Prostate gland (tissue), 2 donors: ENCODE data around the gene MED27. TPM values are rescaled to one million over a fixed set of nuclear protein-coding genes. Genes with fewer than 3 reads are reported as not detected.

ENCODE experiments used
- DNase-seq: peaks from one replicate; pipeline ENCODE4 v3.0.0-alpha.2; 2019; ENCODE audit warnings: low spot score
- H3K27ac ChIP-seq, 2 donors: fragments of 200-600 bp; sonication (generic); 2 replicates each; pipeline ENCODE4 v1.5.1; 2017 to 2019
- H3K27me3 ChIP-seq: fragments of 200-600 bp; sonication (generic); replicated peaks from 2 replicates; pipeline ENCODE4 v1.5.1; 2019; ENCODE audit not compliant: insufficient read depth
- H3K36me3 ChIP-seq, 2 donors: fragments of 200-600 bp; sonication (generic); 1 replicate in 1 of 2; 2 replicates in 1 of 2; pipeline versions ENCODE4 v1.5.1 to v1.8.1; 2017 to 2019
- H3K4me1 ChIP-seq: fragments of 200-600 bp; sonication (generic); replicated peaks from 2 replicates; pipeline ENCODE4 v1.5.1; 2019
- H3K4me3 ChIP-seq, 2 donors: fragments of 200-600 bp; sonication (generic); 2 replicates each; pipeline ENCODE4 v1.5.1; 2017 to 2019
- H3K9me3 ChIP-seq: fragments of 200-600 bp; sonication (generic); 2 replicates; pipeline ENCODE4 v1.5.1; 2017
- CTCF ChIP-seq, 4 experiments: fragments of 200-600 bp in 2 of 4; fragments of 450-650 bp in 2 of 4; sonication (generic) in 2 of 4; IDR thresholded peaks; 1 replicate in 3 of 4; 2 replicates in 1 of 4; pipeline ENCODE4 v1.5.1; 2016 to 2019; ENCODE audit warnings: antibody characterized with exemption in 4 of 4, mild to moderate bottlenecking in 2 of 4, moderate library complexity in 2 of 4
- POLR2A ChIP-seq: fragments of 450-650 bp; IDR thresholded peaks from one replicate; pipeline ENCODE4 v1.6.1; 2016; ENCODE audit warnings: antibody characterized with exemption, mild to moderate bottlenecking
- POLR2AphosphoS5 ChIP-seq: sonication (generic); formaldehyde crosslinking; IDR thresholded peaks from one replicate; pipeline ENCODE4 v1.6.1; 2017; ENCODE audit warnings: antibody characterized with exemption
- WGBS: methylation state at CpG from one replicate; pipeline ENCODE4 v1.1.5; 2018; 5-methylcytosine and 5-hydroxymethylcytosine counted together
- intact Hi-C: fragments of 100-400 bp; cut with DNase I; formaldehyde crosslinking; loops from one replicate; pipeline ENCODE4 v1.14.2; 2022
- total RNA-seq, 2 donors: library from RNA; depleted of rRNA; stranded (reverse); fragments of >200 nt; gene quantifications; one replicate each; pipeline ENCODE4 v1.1.0, GENCODE V29; 2016

Gene MED27
- total RNA-seq, 2 donors from 2014 or later, result 17.4 to 22.7 TPM

- Histone ChIP-seq H3K27ac (no peak overlapping the region), H3K36me3 (no peaks in the 10 kb centered on the region), H3K4me1 (no peaks in the 10 kb centered on the region), H3K4me3 (no peak overlapping the region), H3K27me3 (no peaks in the 10 kb centered on the region), H3K9me3 (no peaks in the 10 kb centered on the region)
- 89% methylated on average over 8 of the region's 8 CpGs for WGBS
- no peak for TF ChIP-seq CTCF (IDR thresholded peaks at IDR 0.05)
- no peak for TF ChIP-seq POLR2AphosphoS5
- no peak for DNase-seq
- intact Hi-C loops, result no loop called here
These were observed 35.3 kb downstream of the MED27 start for GRCh38 chr9:132044176-132044875.

GRCh38 chr9:132043708-132044107, 36.0 kb downstream of the MED27 start:
- Histone ChIP-seq H3K9me3 (no peaks in the 10 kb centered on the region), H3K27me3 (no peaks in the 10 kb centered on the region), H3K27ac (no peak overlapping the region), H3K36me3 (no peaks in the 10 kb centered on the region), H3K4me1 (no peaks in the 10 kb centered on the region), H3K4me3 (no peak overlapping the region)
- 94% methylated on average over 3 of the region's 3 CpGs for WGBS
- TF ChIP-seq POLR2A, result no peak
- no peak for TF ChIP-seq POLR2AphosphoS5
- TF ChIP-seq CTCF (IDR thresholded peaks at IDR 0.05), result no peak
- DNase-seq, result no peak
- intact Hi-C loops, result no loop called here

GRCh38 chr9:132042324-132042723, 37.3 kb downstream of the MED27 start:
- TF ChIP-seq POLR2A, result no peak
- TF ChIP-seq POLR2AphosphoS5, result no peak
- no peak for TF ChIP-seq CTCF (IDR thresholded peaks at IDR 0.05)
- 78% methylated on average over 4 of the region's 4 CpGs for WGBS
- no peak for DNase-seq

GRCh38 chr9:132041798-132042197, 37.9 kb downstream of the MED27 start:
- no peak for DNase-seq
- WGBS, result 83% methylated on average over 9 of the region's 9 CpGs
- no peak for TF ChIP-seq CTCF (IDR thresholded peaks at IDR 0.05)
- no peak for TF ChIP-seq POLR2A
- TF ChIP-seq POLR2AphosphoS5, result no peak
- no peaks in the 10 kb centered on the region for H3K4me1 ChIP-seq
- intact Hi-C loops, result no loop called here
- no peaks in the 10 kb centered on the region for H3K36me3 ChIP-seq
- H3K4me3 ChIP-seq, result no peak overlapping the region
- H3K27ac ChIP-seq, result no peak overlapping the region
- no peaks in the 10 kb centered on the region for H3K9me3 ChIP-seq
- no peaks in the 10 kb centered on the region for H3K27me3 ChIP-seq

More at GRCh38 chr9:132042324-132042723, 37.3 kb downstream of the MED27 start:
- Histone ChIP-seq H3K4me1 (no peaks in the 10 kb centered on the region), H3K27me3 (no peaks in the 10 kb centered on the region), H3K27ac (no peak overlapping the region), H3K9me3 (no peaks in the 10 kb centered on the region), H3K36me3 (no peaks in the 10 kb centered on the region), H3K4me3 (no peak overlapping the region)
- intact Hi-C loops, result no loop called here

- H3K36me3 ChIP-seq, result no peaks in the 10 kb centered on the region
- no peak for DNase-seq
- no peak overlapping the region for H3K4me3 ChIP-seq
- TF ChIP-seq POLR2A, result no peak
- no peak for TF ChIP-seq POLR2AphosphoS5
- no peak for TF ChIP-seq CTCF (IDR thresholded peaks at IDR 0.05)
- no peaks in the 10 kb centered on the region for H3K9me3 ChIP-seq
- no peak overlapping the region for H3K27ac ChIP-seq
- WGBS, result 79% methylated on average over 5 of the region's 5 CpGs
- no peaks in the 10 kb centered on the region for H3K4me1 ChIP-seq
- no peaks in the 10 kb centered on the region for H3K27me3 ChIP-seq
- intact Hi-C loops, result no loop called here
These were observed 38.9 kb downstream of the MED27 start for GRCh38 chr9:132040808-132041207.
